Measurements from ENCODE around the gene NCK2. TPM values are rescaled to one million over a fixed set of nuclear protein-coding genes. Genes with fewer than 3 reads are reported as not detected.

NCK2 gene
- total and polyA plus RNA-seq, 2 of the 13 experiments (the other 11 are each of a cell fraction or from before 2014, with no cell fraction given), result 14.8 to 23.5 TPM

GRCh38 chr2:105919191-105919811 lies 174.6 kb downstream of the NCK2 start (continued):
- TF ChIP-seq HMGXB4 (CRISPR knock-in tag; IDR thresholded peaks at IDR 0.05; ENCODE audit: borderline replicate concordance in 1 of 2, low read depth in 1 of 2) (peak; percentile 43 to 58; a peak in 2 of 4 replicates), MYPOP (CRISPR knock-in tag; IDR thresholded peaks at IDR 0.05) (0 out of 2 replicates have a peak, but pooled peaks have one; percentile 49), ZFP36L1 (CRISPR knock-in tag; IDR thresholded peaks at IDR 0.05) (no peak), ZFX (CRISPR knock-in tag; IDR thresholded peaks at IDR 0.05; ENCODE audit: low read depth) (peak; percentile 91), ZNF772 (CRISPR knock-in tag; IDR thresholded peaks at IDR 0.05) (peak; percentile 96), ZNF484 (CRISPR knock-in tag; IDR thresholded peaks at IDR 0.05; ENCODE audit: borderline replicate concordance, low read depth) (no peak), MED1 (CRISPR knock-in tag; IDR thresholded peaks at IDR 0.05) (peak; percentile 77), ZNF251 (CRISPR knock-in tag; IDR thresholded peaks at IDR 0.05) (no peak), ZNF597 (CRISPR knock-in tag; IDR thresholded peaks at IDR 0.05) (no peak), ZNF839 (CRISPR knock-in tag; IDR thresholded peaks at IDR 0.05; ENCODE audit: borderline replicate concordance) (peak; percentile 46; the same call in 1 of the 2 replicates), CREM (IDR thresholded peaks at IDR 0.05) (peak; percentile 75; the same call in 1 of the 2 replicates), CREM (CRISPR knock-in tag; IDR thresholded peaks at IDR 0.05) (no peak), MED8 (CRISPR knock-in tag; IDR thresholded peaks at IDR 0.05; ENCODE audit: insufficient replicate concordance) (peak; percentile 33), TP53 (CRISPR knock-in tag; conservative IDR thresholded peaks at IDR 0.05) (no peak), FOXM1 (CRISPR knock-in tag; IDR thresholded peaks at IDR 0.05) (no peak; the same call in 1 of the 2 replicates), FOSL1 (CRISPR knock-in tag; IDR thresholded peaks at IDR 0.05; ENCODE audit: borderline replicate concordance) (peak; percentile 97), ZFYVE20 (CRISPR knock-in tag; IDR thresholded peaks at IDR 0.05; ENCODE audit: borderline replicate concordance, low read depth) (no peak), ZNF326 (CRISPR knock-in tag; IDR thresholded peaks at IDR 0.05; ENCODE audit: borderline replicate concordance) (no peak), THYN1 (CRISPR knock-in tag; IDR thresholded peaks at IDR 0.05; ENCODE audit: borderline replicate concordance, low read depth) (no peak), HOMEZ (CRISPR knock-in tag; IDR thresholded peaks at IDR 0.05; ENCODE audit: low read depth) (peak; percentile 92), ZNF3 (CRISPR knock-in tag; IDR thresholded peaks at IDR 0.05) (peak; percentile 81), GATAD1 (CRISPR knock-in tag; IDR thresholded peaks at IDR 0.05) (peak; percentile 63; the same call in 1 of the 2 replicates), SMAD1 (CRISPR knock-in tag; IDR thresholded peaks at IDR 0.05; ENCODE audit: borderline replicate concordance, low read depth) (peak; percentile 85; the same call in 1 of the 2 replicates)

Measured in HepG2 (cell line).